ENCODE results near the gene RTP5.

Gene RTP5

GRCh38 chr2:241857041-241857541 is 12.4 kb upstream of the RTP5 start:
- TF ChIP-seq MAX (IDR thresholded peaks at IDR 0.05; ENCODE audit: low read depth, low read length) (no peak), POLR2A (IDR thresholded peaks at IDR 0.05; ENCODE audit: extremely low read depth, insufficient read length) (no peak), MYC (IDR thresholded peaks at IDR 0.05; ENCODE audit: low read depth, low read length) (no peak), CTCF (IDR thresholded peaks at IDR 0.05; ENCODE audit: low read depth, low read length) (no peak)
- DNase-seq (ENCODE audit: low read depth) = no peak
- no peak overlapping the region for H3K4me3 ChIP-seq (ENCODE audit: low read depth, low read length)

- TF ChIP-seq POLR2A (IDR thresholded peaks at IDR 0.05; ENCODE audit: extremely low read depth, insufficient read length) (no peak), CTCF (IDR thresholded peaks at IDR 0.05; ENCODE audit: low read depth, low read length) (no peak), MYC (IDR thresholded peaks at IDR 0.05; ENCODE audit: low read depth, low read length) (no peak), MAX (IDR thresholded peaks at IDR 0.05; ENCODE audit: low read depth, low read length) (no peak)
- no peak overlapping the region for H3K4me3 ChIP-seq (ENCODE audit: low read depth, low read length)
These were observed 11.9 kb upstream of the RTP5 start for GRCh38 chr2:241857572-241858121.

GRCh38 chr2:241858206-241859016 is 11.1 kb upstream of the RTP5 start, which contains the start of gene PDCD1:
Gene PDCD1, minus strand, starts transcription at chr2:241858894. Its CDS starts 56 bp downstream, at chr2:241858838.
- no peak for TF ChIP-seq POLR2A (IDR thresholded peaks at IDR 0.05; ENCODE audit: extremely low read depth, insufficient read length)
- no peak for TF ChIP-seq MYC (IDR thresholded peaks at IDR 0.05; ENCODE audit: low read depth, low read length)
- TF ChIP-seq CTCF (IDR thresholded peaks at IDR 0.05; ENCODE audit: low read depth, low read length) = no peak
- TF ChIP-seq MAX (IDR thresholded peaks at IDR 0.05; ENCODE audit: low read depth, low read length) = no peak
- H3K4me3 ChIP-seq (ENCODE audit: low read depth, low read length) = no peak within 1 kb of the TSS

More at GRCh38 chr2:241857572-241858121, 11.9 kb upstream of the RTP5 start:
- no peak for DNase-seq (ENCODE audit: low read depth)

GRCh38 chr2:241859017-241859435 is 10.5 kb upstream of the RTP5 start:
- TF ChIP-seq CTCF (IDR thresholded peaks at IDR 0.05; ENCODE audit: low read depth, low read length) = no peak
- TF ChIP-seq MYC (IDR thresholded peaks at IDR 0.05; ENCODE audit: low read depth, low read length) = no peak
- no peak for TF ChIP-seq MAX (IDR thresholded peaks at IDR 0.05; ENCODE audit: low read depth, low read length)
- TF ChIP-seq POLR2A (IDR thresholded peaks at IDR 0.05; ENCODE audit: extremely low read depth, insufficient read length) = no peak
- H3K4me3 ChIP-seq (ENCODE audit: low read depth, low read length) = no peak overlapping the region
- no peak for DNase-seq (ENCODE audit: low read depth)

More at GRCh38 chr2:241858206-241859016, 11.1 kb upstream of the RTP5 start, which contains the start of gene PDCD1:
- DNase-seq (ENCODE audit: low read depth) = no peak

- TF ChIP-seq MYC (IDR thresholded peaks at IDR 0.05; ENCODE audit: low read depth, low read length) (no peak), POLR2A (IDR thresholded peaks at IDR 0.05; ENCODE audit: extremely low read depth, insufficient read length) (no peak), CTCF (IDR thresholded peaks at IDR 0.05; ENCODE audit: low read depth, low read length) (no peak), MAX (IDR thresholded peaks at IDR 0.05; ENCODE audit: low read depth, low read length) (no peak)
- H3K4me3 ChIP-seq (ENCODE audit: low read depth, low read length) = no peak overlapping the region
- DNase-seq (ENCODE audit: low read depth) = no peak
These were observed 9.9 kb upstream of the RTP5 start for GRCh38 chr2:241859436-241860183.

Data from NB4 (cell line).